Panc1 (cell line): ENCODE data around the gene ENAH. TPM values are rescaled to one million over a fixed set of nuclear protein-coding genes. Genes with fewer than 3 reads are reported as not detected.

Source experiments
- ATAC-seq: fragments of 200-7000 bp; cut with Tn5 transposase; 2 replicates; pipeline ENCODE4 v1.9.1; 2020; ENCODE audit warnings: mild to moderate bottlenecking, moderate library complexity
- BruUV-seq: library from RNA; stranded (reverse); fragments of 400-500 nt; replicated peaks from 2 replicates; lab custom pipeline; 2021; lab: Mats Ljungman, UMichigan
- CTCF ChIA-PET: fragments of 300-600 bp; sonication (Branson Sonifier 250); formaldehyde crosslinking; loops from one replicate; lab custom pipeline; 2022; ENCODE audit warnings: antibody characterized with exemption; lab: Charles Lee
- POLR2A ChIA-PET: fragments of 300-600 bp; sonication (Branson Sonifier 250); formaldehyde crosslinking; loops from one replicate; lab custom pipeline; 2022; ENCODE audit warnings: antibody characterized with exemption; lab: Charles Lee
- DNase-seq: peaks from one replicate; pipeline ENCODE4 v3.0.0-alpha.2; 2010; ENCODE audit warnings: low read depth, low spot score
- H3K27ac ChIP-seq: 2 replicates; pipeline ENCODE4 v1.5.1; 2011; ENCODE audit warnings: mild to moderate bottlenecking, low read length, inconsistent platforms
- H3K27me3 ChIP-seq: fragments of 200-500 bp; sonication (Bioruptor generic); 2 replicates; pipeline ENCODE4 v1.6.0; 2014; ENCODE audit warnings: low read length, inconsistent platforms; ENCODE audit not compliant: control insufficient read depth, insufficient read depth
- H3K36me3 ChIP-seq: fragments of 200-500 bp; sonication (Bioruptor generic); 2 replicates; pipeline ENCODE4 v1.5.1; 2014; ENCODE audit warnings: inconsistent platforms, mild to moderate bottlenecking, low read length, moderate library complexity; ENCODE audit not compliant: control insufficient read depth, insufficient read depth
- H3K4me1 ChIP-seq: 2 replicates; pipeline ENCODE4 v1.5.1; 2011; ENCODE audit warnings: inconsistent platforms, mild to moderate bottlenecking, low read length, moderate library complexity; ENCODE audit not compliant: control insufficient read depth, insufficient read depth
- H3K4me3 ChIP-seq, 2 experiments: 2 replicates each; pipeline ENCODE4 v1.5.1; 2011 to 2012; ENCODE audit warnings: low read depth in 2 of 2, low read length in 2 of 2, mild to moderate bottlenecking in 2 of 2, inconsistent platforms in 1 of 2, moderate library complexity in 1 of 2
- H3K9me3 ChIP-seq: fragments of 200-500 bp; sonication (Bioruptor generic); 2 replicates; pipeline ENCODE4 v1.5.1; 2014; ENCODE audit warnings: low read depth, mild to moderate bottlenecking, inconsistent platforms, low read length, moderate library complexity; ENCODE audit not compliant: control insufficient read depth, insufficient read depth
- CTCF ChIP-seq: fragments of 450-650 bp; IDR thresholded peaks from 2 replicates; pipeline ENCODE4 v1.5.1; 2017; ENCODE audit warnings: mild to moderate bottlenecking
- POLR2AphosphoS5 ChIP-seq: IDR thresholded peaks from 2 replicates; pipeline ENCODE4 v1.6.1; 2012; ENCODE audit warnings: mild to moderate bottlenecking, low read depth, low read length, moderate library complexity
- REST ChIP-seq, 2 experiments: IDR thresholded peaks; 2 replicates each; pipeline ENCODE4 v1.6.1; 2011 to 2012; ENCODE audit warnings: low read depth in 2 of 2, control low read depth in 1 of 2, low read length in 1 of 2, mild to moderate bottlenecking in 1 of 2, moderate library complexity in 1 of 2; ENCODE audit not compliant: insufficient read depth in 1 of 2
- SIN3A ChIP-seq: IDR thresholded peaks from 2 replicates; pipeline ENCODE4 v1.6.1; 2012; ENCODE audit warnings: low read depth, mild to moderate bottlenecking, low read length, moderate library complexity, borderline replicate concordance; ENCODE audit not compliant: insufficient read depth
- TCF7L2 ChIP-seq: IDR thresholded peaks from 2 replicates; pipeline ENCODE4 v1.6.1; 2011; ENCODE audit warnings: mild to moderate bottlenecking, low read depth, low read length, inconsistent platforms
- in situ Hi-C: cut with HindIII; loops from 2 replicates; pipeline ENCODE4 v1.10.0; 2016; ENCODE audit warnings: low sequenced_read_pairs, low pct_unique_long_range_greater_than_20kb
- intact Hi-C: fragments of 100-400 bp; cut with micrococcal nuclease; formaldehyde crosslinking; loops from one replicate; pipeline ENCODE4 v1.10.0; 2022; ENCODE audit not compliant: unreplicated experiment
- total RNA-seq: library from RNA; stranded (reverse); gene quantifications from one replicate; pipeline ENCODE4 v1.2.1, GENCODE V29; 2021; ENCODE audit not compliant: unreplicated experiment

Gene ENAH
- total RNA-seq, 1 experiment from 2014 or later = 133 TPM

GRCh38 chr1:225685476-225686176 lies 32.7 kb upstream of the ENAH start:
- Histone ChIP-seq H3K27ac (no peak overlapping the region), H3K4me1 (no peaks in the 10 kb centered on the region), H3K9me3 (no peaks in the 10 kb centered on the region), H3K27me3 (no peaks in the 10 kb centered on the region), H3K36me3 (no peaks in the 10 kb centered on the region), H3K4me3 (no peak overlapping the region)
- CTCF ChIA-PET = no interaction called here
- ATAC-seq (no peak), DNase-seq (no peak)
- POLR2A ChIA-PET = no interaction called here
- in situ Hi-C loops (no loop called here), intact Hi-C loops (no loop called here)
- TF ChIP-seq TCF7L2 = no peak
- no peak for TF ChIP-seq SIN3A
- no peak for TF ChIP-seq POLR2AphosphoS5
- no peak for TF ChIP-seq CTCF
- no peak for TF ChIP-seq REST (IDR thresholded peaks at IDR 0.05; ENCODE audit: insufficient read depth in 1 of 2, low read depth in 2 of 2, low read length in 1 of 2)
- BruUV-seq = no TSS peak

- no peaks in the 10 kb centered on the region for H3K4me1 ChIP-seq
- intact Hi-C loops (no loop called here), in situ Hi-C loops (no loop called here)
- ChIA-PET CTCF (no interaction called here), POLR2A (no interaction called here)
- H3K27me3 ChIP-seq = no peaks in the 10 kb centered on the region
- H3K9me3 ChIP-seq = no peaks in the 10 kb centered on the region
- DNase-seq = no peak
- BruUV-seq = no TSS peak
- H3K4me3 ChIP-seq = no peak overlapping the region
- TF ChIP-seq TCF7L2 (no peak), POLR2AphosphoS5 (no peak), REST (IDR thresholded peaks at IDR 0.05; ENCODE audit: insufficient read depth in 1 of 2, low read depth in 2 of 2, low read length in 1 of 2) (no peak), CTCF (no peak), SIN3A (no peak)
- H3K27ac ChIP-seq = no peak overlapping the region
- no peak for ATAC-seq
- no peaks in the 10 kb centered on the region for H3K36me3 ChIP-seq
Observed at GRCh38 chr1:225684741-225685140, 31.8 kb upstream of the ENAH start.
